HepG2 (cell line): ENCODE measurements around the gene WSB1. TPM values are rescaled to one million over a fixed set of nuclear protein-coding genes. Genes with fewer than 3 reads are reported as not detected.

Experiments used
- ARID4A ChIP-seq: sonication (generic); formaldehyde crosslinking; IDR thresholded peaks from 2 replicates; pipeline ENCODE4 v1.5.0; 2020; ENCODE audit warnings: mild to moderate bottlenecking, missing genetic modification reagents, borderline replicate concordance
- ARNT ChIP-seq: fragments of 450-650 bp; IDR thresholded peaks from 2 replicates; pipeline ENCODE4 v1.6.1; 2017
- ARNT2 ChIP-seq: sonication (generic); formaldehyde crosslinking; IDR thresholded peaks from 2 replicates; pipeline ENCODE4 v1.8.0; 2022; ENCODE audit warnings: mild to moderate bottlenecking, low read depth, missing genetic modification reagents, moderate library complexity
- BORCS8-MEF2B ChIP-seq: sonication (generic); formaldehyde crosslinking; IDR thresholded peaks from 2 replicates; pipeline ENCODE4 v1.8.0; 2022; ENCODE audit warnings: mild to moderate bottlenecking, missing genetic modification reagents
- CCAR2 ChIP-seq: fragments of 200-400 bp; formaldehyde crosslinking; optimal IDR thresholded peaks from 2 replicates; pipeline ENCODE3; 2018; ENCODE audit warnings: low read depth, mild to moderate bottlenecking, low read length, moderate library complexity
- FOXK2 ChIP-seq: fragments of 450-650 bp; IDR thresholded peaks from 2 replicates; pipeline ENCODE4 v1.6.1; 2016
- FOXM1 ChIP-seq: sonication (generic); formaldehyde crosslinking; IDR thresholded peaks from 2 replicates; pipeline ENCODE4 v1.5.0; 2020; ENCODE audit warnings: missing genetic modification reagents
- GLI4 ChIP-seq: sonication (generic); formaldehyde crosslinking; IDR thresholded peaks from 2 replicates; pipeline ENCODE4 v1.5.1; 2020; ENCODE audit warnings: missing genetic modification reagents, mild to moderate bottlenecking, moderate library complexity, borderline replicate concordance
- HOMEZ ChIP-seq: IDR thresholded peaks from 2 replicates; pipeline ENCODE4 v1.6.1; 2016; ENCODE audit warnings: low read depth
- MBD4 ChIP-seq: IDR thresholded peaks from 2 replicates; pipeline ENCODE4 v1.6.1; 2012; ENCODE audit warnings: low read length, inconsistent platforms, borderline replicate concordance
- SCMH1 ChIP-seq: sonication (generic); formaldehyde crosslinking; IDR thresholded peaks from 2 replicates; pipeline ENCODE4 v1.9.0; 2021; ENCODE audit warnings: missing genetic modification reagents, mild to moderate bottlenecking, borderline replicate concordance
- SIX1 ChIP-seq: sonication (generic); formaldehyde crosslinking; IDR thresholded peaks from 2 replicates; pipeline ENCODE4 v1.4.0; 2020; ENCODE audit warnings: missing genetic modification reagents, borderline replicate concordance
- TBL1XR1 ChIP-seq: fragments of 150-350 bp; IDR thresholded peaks from 2 replicates; pipeline ENCODE4 v1.6.1; 2014; ENCODE audit warnings: borderline replicate concordance, low read length; ENCODE audit not compliant: partially characterized antibody
- U2AF2 ChIP-seq: fragments of 200-400 bp; formaldehyde crosslinking; IDR thresholded peaks from 2 replicates; pipeline ENCODE4 v1.6.1; 2017; ENCODE audit warnings: low read depth, mild to moderate bottlenecking, low read length
- ZBTB46 ChIP-seq: sonication (generic); formaldehyde crosslinking; IDR thresholded peaks from 2 replicates; pipeline ENCODE4 v1.4.0; 2020; ENCODE audit warnings: mild to moderate bottlenecking, missing genetic modification reagents, borderline replicate concordance
- ZMAT3 ChIP-seq: sonication (generic); formaldehyde crosslinking; conservative IDR thresholded peaks from 2 replicates; pipeline ENCODE4 v1.7.0; 2021; ENCODE audit warnings: missing genetic modification reagents
- ZNF230 ChIP-seq: sonication (generic); formaldehyde crosslinking; IDR thresholded peaks from 2 replicates; pipeline ENCODE4 v1.4.0; 2020; ENCODE audit warnings: mild to moderate bottlenecking, missing genetic modification reagents
- ZNF275 ChIP-seq: sonication (generic); formaldehyde crosslinking; IDR thresholded peaks from 2 replicates; pipeline ENCODE4 v1.8.0; 2022; ENCODE audit warnings: missing genetic modification reagents, mild to moderate bottlenecking, inconsistent platforms, borderline replicate concordance
- ZNF292 ChIP-seq: sonication (generic); formaldehyde crosslinking; IDR thresholded peaks from 2 replicates; pipeline ENCODE4 v1.8.1; 2022; ENCODE audit warnings: mild to moderate bottlenecking, low read depth, missing genetic modification reagents, borderline replicate concordance
- ZNF331 ChIP-seq: sonication (generic); formaldehyde crosslinking; IDR thresholded peaks from 2 replicates; pipeline ENCODE4 v1.4.0; 2020; ENCODE audit warnings: missing genetic modification reagents
- polyA plus RNA-seq, 8 experiments: library from polyadenylated mRNA; depleted of rRNA in 3 of 8; stranded (reverse) in 7 of 8; unstranded in 1 of 8; fragments of >200 nt; fragmentation: Illumina TruSeq in 4 of 8; extraction: Trizol in 4 of 8; gene quantifications; 2 replicates each; pipeline versions ENCODE4 v1.2.1 to v1.2.3, GENCODE V29; 2011 to 2016; ENCODE audit warnings: low read depth in 4 of 8, missing spikeins in 1 of 8, mixed read lengths in 1 of 8; ENCODE audit not compliant: insufficient read depth in 1 of 8
- total RNA-seq, 5 experiments: library from RNA; depleted of rRNA; stranded (reverse); fragments of >200 nt; fragmentation: Illumina TruSeq; extraction: Trizol; gene quantifications; 2 replicates each; pipeline ENCODE4 v1.2.3, GENCODE V29; 2016; ENCODE audit warnings: low read depth in 1 of 5

The WSB1 gene
- total and polyA plus RNA-seq, 2 of the 13 experiments (the other 11 are each of a cell fraction or from before 2014, with no cell fraction given) = 81.3 to 294 TPM

GRCh38 chr17:27332485-27333409 lies 38.8 kb downstream of the WSB1 start (continued):
- TF ChIP-seq ARID4A (CRISPR knock-in tag) = peak; percentile 77; the same call in 1 of the 2 replicates
- TF ChIP-seq ZBTB46 (CRISPR knock-in tag) = no peak
- TF ChIP-seq TBL1XR1 = no peak
- TF ChIP-seq FOXK2 = no peak
- TF ChIP-seq ARNT = no peak
- TF ChIP-seq BORCS8-MEF2B = peak; percentile 41; the same call in 1 of the 2 replicates
- TF ChIP-seq U2AF2 = 0 out of 2 replicates have a peak, but pooled peaks have one; percentile 28
- no peak for TF ChIP-seq MBD4
- peak; percentile 74; the same call in 1 of the 2 replicates for TF ChIP-seq ZNF275 (CRISPR knock-in tag)
- no peak for TF ChIP-seq FOXM1 (CRISPR knock-in tag)
- no peak for TF ChIP-seq CCAR2
- peak; percentile 61; the same call in 1 of the 2 replicates for TF ChIP-seq ZNF230 (CRISPR knock-in tag)
- TF ChIP-seq SCMH1 = no peak
- 0 out of 2 replicates have a peak, but pooled peaks have one; percentile 23 for TF ChIP-seq GLI4 (CRISPR knock-in tag)
- TF ChIP-seq ZNF331 (CRISPR knock-in tag) = peak; percentile 100
- TF ChIP-seq ZMAT3 (CRISPR knock-in tag) = 0 out of 2 replicates have a peak, but pooled peaks have one; percentile 35
- peak; percentile 88 for TF ChIP-seq ZNF292 (CRISPR knock-in tag)
- peak; percentile 50; the same call in 1 of the 2 replicates for TF ChIP-seq SIX1 (CRISPR knock-in tag)
- no peak for TF ChIP-seq HOMEZ (CRISPR knock-in tag)
- peak; percentile 81 for TF ChIP-seq ARNT2
